Tibial artery (tissue), 4 donors: ENCODE data around the gene LMNA.
A peak's percentile ranks its signal among the peaks of the same experiment; 100 is the strongest.

ENCODE experiments used
- DNase-seq, 2 donors: peaks; one replicate each; pipeline ENCODE4 v3.0.0-alpha.2; 2019
- H3K27ac ChIP-seq, 2 donors: fragments of 200-600 bp; sonication (generic) in 1 of 2; 1 replicate in 1 of 2; 2 replicates in 1 of 2; pipeline ENCODE4 v1.5.1; 2018 to 2019; ENCODE audit warnings: mild to moderate bottlenecking in 1 of 2
- H3K27me3 ChIP-seq, 2 donors: fragments of 200-600 bp; sonication (generic) in 1 of 2; one replicate each; pipeline versions ENCODE4 v1.5.1 to v1.6.0; 2016 to 2019
- H3K36me3 ChIP-seq, 3 donors: fragments of 200-600 bp; sonication (generic) in 2 of 3; one replicate each; pipeline ENCODE4 v1.5.1; 2016 to 2019; ENCODE audit warnings: mild to moderate bottlenecking in 2 of 3
- H3K4me1 ChIP-seq, 4 donors: fragments of 200-600 bp; sonication (generic) in 2 of 4; 1 replicate in 3 of 4; 2 replicates in 1 of 4; pipeline ENCODE4 v1.5.1; 2016 to 2019
- H3K4me3 ChIP-seq, 2 donors: fragments of 200-600 bp; sonication (generic) in 1 of 2; 1 replicate in 1 of 2; 2 replicates in 1 of 2; pipeline ENCODE4 v1.5.1; 2018 to 2019; ENCODE audit warnings: mild to moderate bottlenecking in 2 of 2
- H3K9me3 ChIP-seq, 3 donors: fragments of 200-600 bp; sonication (generic) in 1 of 3; one replicate each; pipeline ENCODE4 v1.5.1; 2016 to 2019
- CTCF ChIP-seq, 2 experiments: fragments of 200-600 bp in 1 of 2; fragments of 450-650 bp in 1 of 2; IDR thresholded peaks; one replicate each; pipeline ENCODE4 v1.5.1; 2017 to 2019; ENCODE audit warnings: antibody characterized with exemption in 2 of 2, mild to moderate bottlenecking in 1 of 2, moderate library complexity in 1 of 2
- intact Hi-C: fragments of 100-400 bp; cut with DNase I; formaldehyde crosslinking; loops from one replicate; pipeline ENCODE4 v1.15.0; 2023; ENCODE audit warnings: low total_unique reads

Gene LMNA

DNA sequence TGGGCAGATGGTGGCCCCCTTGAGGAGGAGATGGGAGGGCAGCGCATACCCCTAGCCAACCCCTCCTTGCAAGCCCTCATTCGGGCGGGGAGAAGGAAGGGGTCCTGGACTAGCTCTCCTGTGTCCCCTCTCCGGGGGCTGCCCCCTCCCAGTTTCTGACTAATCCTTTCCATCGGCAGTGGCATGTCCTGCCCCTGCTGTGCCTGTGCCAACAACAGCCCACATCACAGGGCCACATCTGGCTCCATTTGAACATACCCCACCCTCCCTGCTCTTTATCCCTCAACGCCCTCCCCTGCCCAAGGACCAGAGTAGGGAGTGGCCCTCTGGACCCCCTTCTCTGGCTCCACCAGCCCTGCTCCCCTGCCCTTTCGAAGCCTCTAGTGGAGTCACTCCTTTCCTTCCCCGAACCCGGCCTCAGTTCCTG, 11.0 kb upstream of the LMNA start:
- Histone ChIP-seq H3K27me3 (no peaks in the 10 kb centered on the region), H3K4me3 (peak overlapping the region in 1 of 2 donors; percentile 10), H3K27ac (peak overlapping the region; percentile 94 to 97), H3K36me3 (no peaks in the 10 kb centered on the region), H3K9me3 (no peaks in the 10 kb centered on the region), H3K4me1 (peaks cover 7 to 74% (median 60%) of the 10 kb centered on the region in 4 donors)
- peak; percentile 70 to 87 for DNase-seq
- no peak for TF ChIP-seq CTCF (IDR thresholded peaks at IDR 0.05)
- intact Hi-C loops = no loop called here

- no peaks in the 10 kb centered on the region for H3K36me3 ChIP-seq
- H3K9me3 ChIP-seq = no peaks in the 10 kb centered on the region
- intact Hi-C loops = no loop called here
- peaks cover 7 to 74% (median 60%) of the 10 kb centered on the region in 4 donors for H3K4me1 ChIP-seq
- no peaks in the 10 kb centered on the region for H3K27me3 ChIP-seq
- DNase-seq = peak; percentile 84 to 92
- peak overlapping the region; percentile 94 to 97 for H3K27ac ChIP-seq
- TF ChIP-seq CTCF (IDR thresholded peaks at IDR 0.05) = no peak
- H3K4me3 ChIP-seq = peak overlapping the region in 1 of 2 donors; percentile 10
These were observed 10.3 kb upstream of the LMNA start for GRCh38 chr1:156104065-156104810.

- H3K9me3 ChIP-seq = no peaks in the 10 kb centered on the region
- no peak for DNase-seq
- H3K27ac ChIP-seq = peak overlapping the region; percentile 94 to 97
- peak overlapping the region; percentile 42 to 53 for H3K4me3 ChIP-seq
- no peaks in the 10 kb centered on the region for H3K27me3 ChIP-seq
- H3K4me1 ChIP-seq = peaks cover 7 to 71% (median 60%) of the 10 kb centered on the region in 4 donors
- intact Hi-C loops = no loop called here
- H3K36me3 ChIP-seq = no peaks in the 10 kb centered on the region
- peak; percentile 4 to 19 for TF ChIP-seq CTCF (IDR thresholded peaks at IDR 0.05)
These were observed 9.4 kb upstream of the LMNA start for GRCh38 chr1:156104861-156105832.

DNA sequence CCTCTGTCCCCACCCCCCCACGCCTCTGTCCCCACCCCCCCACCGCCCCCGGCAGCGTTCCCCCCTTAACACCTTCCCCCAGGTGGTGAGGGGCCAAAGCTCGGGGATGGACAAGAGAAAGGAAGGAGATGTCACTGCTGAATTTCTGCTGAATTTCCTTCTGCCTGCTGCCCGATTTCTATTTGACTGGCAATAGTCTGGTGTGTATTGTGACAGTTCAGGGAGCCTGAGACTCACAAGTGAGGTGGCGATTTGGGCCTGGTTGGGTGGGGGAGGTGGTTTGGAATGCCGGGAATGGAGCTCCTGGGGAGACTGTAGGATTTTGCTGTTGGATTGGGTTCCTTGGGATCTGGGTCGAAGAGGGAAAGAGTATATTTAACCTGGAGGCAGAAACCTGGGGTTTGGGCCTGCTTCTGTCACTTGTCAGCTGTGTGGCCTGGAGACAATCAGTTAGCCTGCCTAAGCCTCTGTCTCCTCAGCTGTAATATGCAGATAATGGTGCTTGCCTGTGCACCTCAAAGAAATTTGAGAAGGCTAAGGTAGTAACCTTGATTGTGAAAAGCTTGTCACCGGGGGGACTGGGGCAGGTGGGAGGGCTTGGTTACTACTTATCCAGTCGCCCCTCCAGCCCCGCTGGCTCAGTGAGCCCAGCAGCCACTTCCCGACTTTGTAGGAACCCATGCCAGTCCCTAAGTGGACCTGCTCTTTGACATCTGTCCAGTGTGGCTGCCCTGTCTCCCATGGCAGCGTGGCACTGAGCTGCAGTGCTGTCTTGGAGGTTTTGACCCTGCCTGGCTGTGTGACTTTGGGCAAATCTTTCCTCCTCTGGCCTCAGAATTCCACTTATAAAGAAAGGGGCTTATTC, 7.7 kb upstream of the LMNA start:
- no peaks in the 10 kb centered on the region for H3K27me3 ChIP-seq
- DNase-seq = no peak
- H3K36me3 ChIP-seq = no peaks in the 10 kb centered on the region
- H3K4me1 ChIP-seq = peaks cover 7 to 55% (median 53%) of the 10 kb centered on the region in 4 donors
- H3K9me3 ChIP-seq = no peaks in the 10 kb centered on the region
- H3K4me3 ChIP-seq = peak overlapping the region; percentile 42 to 53
- no peak for TF ChIP-seq CTCF (IDR thresholded peaks at IDR 0.05)
- intact Hi-C loops = no loop called here
- peak overlapping the region; percentile 94 to 97 for H3K27ac ChIP-seq

GRCh38 chr1:156108057-156108456, 6.5 kb upstream of the LMNA start:
- Histone ChIP-seq H3K4me3 (no peak overlapping the region), H3K36me3 (no peaks in the 10 kb centered on the region), H3K27me3 (no peaks in the 10 kb centered on the region), H3K9me3 (no peaks in the 10 kb centered on the region), H3K4me1 (peaks cover 7 to 49% (median 41%) of the 10 kb centered on the region in 4 donors), H3K27ac (peak overlapping the region; percentile 94 to 97)
- intact Hi-C loops = no loop called here
- DNase-seq = no peak
- no peak for TF ChIP-seq CTCF (IDR thresholded peaks at IDR 0.05)
